Subcutaneous abdominal adipose tissue (tissue), 5 donors: ENCODE data around the gene GLS2.
"Not testable (repeated sequence)": the region's sequence is repeated elsewhere in the genome, so short reads cannot be mapped to it uniquely, and the experiment has no call there.

Experiments used
- H3K27ac ChIP-seq: one replicate; pipeline ENCODE4 v1.7.0; 2013; ENCODE audit warnings: low read depth, mild to moderate bottlenecking, inconsistent platforms, low read length, moderate library complexity
- H3K27me3 ChIP-seq, 5 donors: one replicate each; pipeline ENCODE4 v1.7.0; 2013; ENCODE audit warnings: low read length in 5 of 5, inconsistent platforms in 1 of 5; ENCODE audit not compliant: control insufficient read depth in 5 of 5, insufficient read depth in 4 of 5
- H3K36me3 ChIP-seq, 5 donors: one replicate each; pipeline ENCODE4 v1.7.0; 2013; ENCODE audit warnings: low read length in 5 of 5; ENCODE audit not compliant: control insufficient read depth in 5 of 5, insufficient read depth in 5 of 5
- H3K4me1 ChIP-seq, 5 donors: one replicate each; pipeline ENCODE4 v1.7.0; 2013; ENCODE audit warnings: low read length in 5 of 5, mild to moderate bottlenecking in 3 of 5, moderate library complexity in 1 of 5; ENCODE audit not compliant: control insufficient read depth in 5 of 5, insufficient read depth in 5 of 5
- H3K4me3 ChIP-seq, 5 donors: one replicate each; pipeline ENCODE4 v1.7.0; 2013; ENCODE audit warnings: low read length in 5 of 5, low read depth in 1 of 5
- H3K9ac ChIP-seq, 5 donors: one replicate each; pipeline ENCODE4 v1.7.0; 2013; ENCODE audit warnings: low read length in 5 of 5, mild to moderate bottlenecking in 4 of 5, moderate library complexity in 3 of 5
- H3K9me3 ChIP-seq, 5 donors: one replicate each; pipeline ENCODE4 v1.7.0; 2013; ENCODE audit warnings: low read length in 5 of 5; ENCODE audit not compliant: control insufficient read depth in 5 of 5
- donor health status: healthy.
- donor health status: healthy.
- donor health status: healthy.
- donor health status: healthy.
- donor health status: healthy.

GLS2 gene

GRCh38 chr12:56493409-56494105, 5.6 kb upstream of the GLS2 start:
- H3K27me3 ChIP-seq, result peaks cover 0 to 15% (median 2%) of the 10 kb centered on the region in 5 donors
- H3K36me3 ChIP-seq, H3K27ac ChIP-seq, H3K4me3 ChIP-seq, H3K4me1 ChIP-seq, H3K9me3 ChIP-seq, H3K9ac ChIP-seq: not testable (repeated sequence)

- Histone ChIP-seq H3K27ac (no peak overlapping the region), H3K9me3 (no peaks in the 10 kb centered on the region), H3K27me3 (peaks cover 0 to 15% (median 3%) of the 10 kb centered on the region in 5 donors), H3K9ac (no peak overlapping the region), H3K4me3 (no peak overlapping the region), H3K4me1 (peaks cover 6 to 21% (median 18%) of the 10 kb centered on the region in 5 donors), H3K36me3 (no peaks in the 10 kb centered on the region)
These were observed 2.4 kb upstream of the GLS2 start for GRCh38 chr12:56490360-56490759.

GRCh38 chr12:56487448-56488040, 417 bp downstream of the GLS2 start:
- Histone ChIP-seq H3K4me1 (peaks cover 6 to 21% (median 18%) of the 10 kb centered on the region in 5 donors), H3K9ac (peak overlapping the region in 2 of 5 donors; percentile 53 to 71), H3K4me3 (peak overlapping the region; percentile 54 to 75 (median 67)), H3K27me3 (peaks cover 0 to 15% (median 3%) of the 10 kb centered on the region in 5 donors), H3K9me3 (no peaks in the 10 kb centered on the region), H3K36me3 (no peaks in the 10 kb centered on the region), H3K27ac (no peak overlapping the region)

- H3K27ac ChIP-seq, result no peak overlapping the region
- peaks cover 6 to 21% (median 18%) of the 10 kb centered on the region in 5 donors for H3K4me1 ChIP-seq
- H3K9ac ChIP-seq, result no peak overlapping the region
- no peaks in the 10 kb centered on the region for H3K9me3 ChIP-seq
- H3K4me3 ChIP-seq, result peak overlapping the region in 1 of 5 donors; percentile 67
- peaks cover 0 to 13% (median 3%) of the 10 kb centered on the region in 5 donors for H3K27me3 ChIP-seq
- H3K36me3 ChIP-seq, result no peaks in the 10 kb centered on the region
These were observed 1.3 kb downstream of the GLS2 start for GRCh38 chr12:56486694-56487093.

GRCh38 chr12:56484566-56484965, 3.4 kb downstream of the GLS2 start:
- Histone ChIP-seq H3K9ac (no peak overlapping the region), H3K36me3 (no peaks in the 10 kb centered on the region), H3K9me3 (no peaks in the 10 kb centered on the region), H3K4me1 (peaks cover 6 to 21% (median 18%) of the 10 kb centered on the region in 5 donors), H3K27me3 (peaks cover 0 to 7% (median 0%) of the 10 kb centered on the region in 5 donors), H3K27ac (no peak overlapping the region), H3K4me3 (no peak overlapping the region)

- no peaks in the 10 kb centered on the region for H3K9me3 ChIP-seq
- H3K4me1 ChIP-seq, result no peaks in the 10 kb centered on the region
- H3K27me3 ChIP-seq, result no peaks in the 10 kb centered on the region
- H3K4me3 ChIP-seq, result no peak overlapping the region
- H3K27ac ChIP-seq, result no peak overlapping the region
- H3K36me3 ChIP-seq, result no peaks in the 10 kb centered on the region
- H3K9ac ChIP-seq, result no peak overlapping the region
These were observed 8.3 kb downstream of the GLS2 start for GRCh38 chr12:56479625-56480024.

GRCh38 chr12:56477521-56478225, 10.3 kb downstream of the GLS2 start:
- H3K4me1 ChIP-seq, result no peaks in the 10 kb centered on the region

GRCh38 chr12:56476972-56477432, 11.0 kb downstream of the GLS2 start:
- no peaks in the 10 kb centered on the region for H3K27me3 ChIP-seq
- H3K27ac ChIP-seq, result no peak overlapping the region
- H3K9me3 ChIP-seq, result no peaks in the 10 kb centered on the region
- no peaks in the 10 kb centered on the region for H3K4me1 ChIP-seq
- H3K4me3 ChIP-seq, result no peak overlapping the region
- no peak overlapping the region for H3K9ac ChIP-seq
- peaks cover 0 to 8% (median 0%) of the 10 kb centered on the region in 5 donors for H3K36me3 ChIP-seq

More at GRCh38 chr12:56477521-56478225, 10.3 kb downstream of the GLS2 start:
- H3K9ac ChIP-seq, result no peak overlapping the region
- H3K27me3 ChIP-seq, result no peaks in the 10 kb centered on the region
- no peak overlapping the region for H3K27ac ChIP-seq
- H3K9me3 ChIP-seq, result no peaks in the 10 kb centered on the region
- H3K36me3 ChIP-seq, result peaks cover 0 to 6% (median 0%) of the 10 kb centered on the region in 5 donors
- H3K4me3 ChIP-seq, result no peak overlapping the region

GRCh38 chr12:56476143-56476542, 11.8 kb downstream of the GLS2 start:
- H3K27ac ChIP-seq, result no peak overlapping the region
- H3K27me3 ChIP-seq, result no peaks in the 10 kb centered on the region
- H3K9ac ChIP-seq, result no peak overlapping the region
- H3K9me3 ChIP-seq, result no peaks in the 10 kb centered on the region
- H3K4me1 ChIP-seq, result no peaks in the 10 kb centered on the region
- no peak overlapping the region for H3K4me3 ChIP-seq
- H3K36me3 ChIP-seq, result peaks cover 0 to 8% (median 2%) of the 10 kb centered on the region in 5 donors

GRCh38 chr12:56474389-56474788, 13.6 kb downstream of the GLS2 start:
- Histone ChIP-seq H3K4me1 (peaks cover 0 to 7% (median 5%) of the 10 kb centered on the region in 5 donors), H3K9me3 (no peaks in the 10 kb centered on the region), H3K9ac (no peak overlapping the region), H3K27ac (no peak overlapping the region), H3K27me3 (no peaks in the 10 kb centered on the region), H3K36me3 (peaks cover 0 to 8% (median 4%) of the 10 kb centered on the region in 5 donors), H3K4me3 (no peak overlapping the region)
